Glutamatergic neuron (in vitro differentiated cells): ENCODE measurements around the gene TNIP1. TPM values are rescaled to one million over a fixed set of nuclear protein-coding genes. Genes with fewer than 3 reads are reported as not detected.

Experiments used
- DNase-seq: peaks from one replicate; pipeline ENCODE4 v3.0.0; 2022
- H3K27ac Mint-ChIP-seq: one replicate; pipeline ENCODE4 v1.8.0; 2020; ENCODE audit warnings: mild to moderate bottlenecking, mixed read lengths, inconsistent platforms; ENCODE audit not compliant: unreplicated experiment
- H3K27me3 Mint-ChIP-seq: one replicate; pipeline ENCODE4 v1.8.0; 2020; ENCODE audit warnings: mild to moderate bottlenecking, moderate library complexity, mixed read lengths, inconsistent platforms; ENCODE audit not compliant: unreplicated experiment
- H3K36me3 Mint-ChIP-seq: one replicate; pipeline ENCODE4 v1.8.0; 2020; ENCODE audit warnings: mild to moderate bottlenecking, mixed read lengths, inconsistent platforms; ENCODE audit not compliant: unreplicated experiment
- H3K4me1 Mint-ChIP-seq: one replicate; pipeline ENCODE4 v1.8.0; 2020; ENCODE audit warnings: mild to moderate bottlenecking, low read depth, mixed read lengths, inconsistent platforms; ENCODE audit not compliant: unreplicated experiment
- H3K4me3 Mint-ChIP-seq: one replicate; pipeline ENCODE4 v1.8.0; 2020; ENCODE audit warnings: mild to moderate bottlenecking, mixed read lengths, inconsistent platforms; ENCODE audit not compliant: unreplicated experiment
- H3K9me3 Mint-ChIP-seq: one replicate; pipeline ENCODE4 v1.8.0; 2020; ENCODE audit warnings: mild to moderate bottlenecking, moderate library complexity, mixed read lengths, inconsistent platforms; ENCODE audit not compliant: unreplicated experiment
- total RNA-seq: library from RNA; stranded (reverse); fragmentation: NEBNext Ultra II Directional; extraction: Animal tissue kit (Norgen Biotek cat#: 25700); gene quantifications from one replicate; pipeline ENCODE4 v1.2.1, GENCODE V29; 2021; ENCODE audit not compliant: unreplicated experiment
- TF ChIP-seq, protein P1 (sequence below): fragments of 200-600 bp; sonication (generic); IDR thresholded peaks from one replicate; pipeline ENCODE4 v1.5.0; 2021; ENCODE audit not compliant: partially characterized antibody, unreplicated experiment

TNIP1 gene
- total RNA-seq, 1 donor from 2014 or later: 34.1 TPM

DNA sequence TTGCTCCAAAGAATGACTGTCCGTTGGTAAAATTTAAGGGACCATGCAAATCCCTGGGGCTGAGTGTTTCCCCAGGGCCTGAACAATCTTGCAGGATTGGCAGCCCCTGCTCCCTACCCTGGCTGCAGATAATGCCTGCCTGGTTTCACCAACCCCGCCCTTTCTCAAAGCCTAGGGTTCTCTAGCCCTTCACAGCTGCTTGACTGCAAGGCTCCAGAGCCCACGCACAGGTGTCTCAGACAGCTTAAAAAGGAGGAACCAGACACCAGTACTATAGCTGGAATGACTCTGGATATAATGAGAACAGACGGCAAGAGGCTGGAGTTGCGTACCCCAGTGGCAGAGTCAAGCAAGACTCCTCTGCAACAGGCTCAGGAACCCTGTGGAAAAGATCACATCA, 25.2 kb upstream of the TNIP1 start:
- Mint-ChIP-seq H3K27me3 (peaks cover 10% of the 10 kb centered on the region), H3K4me3 (no peak overlapping the region), H3K36me3 (peaks cover 10% of the 10 kb centered on the region), H3K4me1 (no peaks in the 10 kb centered on the region), H3K9me3 (peaks cover 6% of the 10 kb centered on the region), H3K27ac (no peak overlapping the region)
- DNase-seq: no peak
- TF ChIP-seq, protein P1, sequence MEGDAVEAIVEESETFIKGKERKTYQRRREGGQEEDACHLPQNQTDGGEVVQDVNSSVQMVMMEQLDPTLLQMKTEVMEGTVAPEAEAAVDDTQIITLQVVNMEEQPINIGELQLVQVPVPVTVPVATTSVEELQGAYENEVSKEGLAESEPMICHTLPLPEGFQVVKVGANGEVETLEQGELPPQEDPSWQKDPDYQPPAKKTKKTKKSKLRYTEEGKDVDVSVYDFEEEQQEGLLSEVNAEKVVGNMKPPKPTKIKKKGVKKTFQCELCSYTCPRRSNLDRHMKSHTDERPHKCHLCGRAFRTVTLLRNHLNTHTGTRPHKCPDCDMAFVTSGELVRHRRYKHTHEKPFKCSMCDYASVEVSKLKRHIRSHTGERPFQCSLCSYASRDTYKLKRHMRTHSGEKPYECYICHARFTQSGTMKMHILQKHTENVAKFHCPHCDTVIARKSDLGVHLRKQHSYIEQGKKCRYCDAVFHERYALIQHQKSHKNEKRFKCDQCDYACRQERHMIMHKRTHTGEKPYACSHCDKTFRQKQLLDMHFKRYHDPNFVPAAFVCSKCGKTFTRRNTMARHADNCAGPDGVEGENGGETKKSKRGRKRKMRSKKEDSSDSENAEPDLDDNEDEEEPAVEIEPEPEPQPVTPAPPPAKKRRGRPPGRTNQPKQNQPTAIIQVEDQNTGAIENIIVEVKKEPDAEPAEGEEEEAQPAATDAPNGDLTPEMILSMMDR: no peak

DNA sequence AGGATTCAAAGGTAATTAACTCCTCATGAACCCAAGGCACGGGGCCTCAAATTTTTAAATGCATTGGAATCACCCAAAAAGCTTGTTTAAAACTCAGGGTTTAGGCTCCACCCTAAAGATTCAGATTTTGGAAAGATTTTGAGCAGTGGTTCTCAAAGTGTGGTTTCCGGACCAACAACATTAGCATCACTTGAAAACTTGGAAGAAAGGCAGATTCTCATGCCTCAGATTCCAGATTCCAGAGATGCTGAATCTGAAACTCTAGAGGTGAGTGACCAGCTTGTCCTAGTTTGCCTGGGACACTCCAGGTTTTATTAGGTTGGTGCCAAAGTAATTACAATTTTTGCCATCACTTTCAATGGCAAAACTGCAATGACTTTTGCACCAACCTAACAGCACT, 24.7 kb upstream of the TNIP1 start:
- TF ChIP-seq, protein P1: no peak
- DNase-seq: no peak
- H3K4me1 Mint-ChIP-seq: no peaks in the 10 kb centered on the region
- H3K36me3 Mint-ChIP-seq: peaks cover 10% of the 10 kb centered on the region
- H3K27ac Mint-ChIP-seq: no peak overlapping the region
- H3K9me3 Mint-ChIP-seq: peaks cover 6% of the 10 kb centered on the region
- peaks cover 10% of the 10 kb centered on the region for H3K27me3 Mint-ChIP-seq
- H3K4me3 Mint-ChIP-seq: no peak overlapping the region

DNA sequence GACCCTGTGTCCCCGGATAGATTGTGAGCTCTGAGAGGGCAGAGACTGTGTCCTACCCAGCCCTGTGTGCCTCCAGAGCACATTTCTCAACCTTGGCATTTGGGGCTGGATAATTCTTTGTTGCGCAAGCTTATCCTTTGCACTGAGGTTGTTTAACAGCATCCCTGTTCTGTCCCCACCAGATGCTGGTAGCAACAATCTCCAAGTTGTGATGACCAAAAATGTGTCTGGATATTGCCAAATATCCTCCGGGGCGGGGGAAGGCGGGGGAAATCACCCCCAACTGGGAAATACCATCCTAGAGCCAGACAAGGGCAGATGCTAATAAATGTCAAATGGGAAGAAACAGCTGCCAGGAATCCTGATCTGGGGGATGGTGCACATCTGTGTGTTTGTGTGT, 24.0 kb upstream of the TNIP1 start:
- Mint-ChIP-seq H3K4me1 (no peaks in the 10 kb centered on the region), H3K4me3 (no peak overlapping the region)

DNA sequence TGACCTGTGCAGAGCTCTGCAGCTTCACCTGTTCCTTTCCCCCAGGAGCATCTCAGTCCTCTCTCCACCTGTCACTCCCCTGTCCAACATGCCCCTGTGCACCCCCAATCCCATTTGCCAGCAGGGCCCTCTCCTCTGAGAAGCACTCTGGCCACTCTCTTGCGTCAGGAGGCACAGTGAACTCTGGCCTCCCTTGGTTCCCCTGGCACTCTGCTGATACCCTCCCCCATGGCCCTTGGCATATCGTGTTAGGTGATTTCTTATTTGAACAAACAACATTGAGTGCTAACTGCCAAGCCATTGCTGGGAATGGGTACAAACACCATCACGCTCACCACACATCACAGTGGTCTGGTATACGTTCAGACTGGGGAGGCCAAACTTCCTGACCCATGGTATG, 20.9 kb upstream of the TNIP1 start:
- no peak overlapping the region for H3K27ac Mint-ChIP-seq
- peaks cover 10% of the 10 kb centered on the region for H3K36me3 Mint-ChIP-seq
- peaks cover 11% of the 10 kb centered on the region for H3K9me3 Mint-ChIP-seq

More for the DNA sequence above, 24.0 kb upstream of the TNIP1 start:
- Mint-ChIP-seq H3K9me3 (peaks cover 5% of the 10 kb centered on the region), H3K27ac (no peak overlapping the region), H3K27me3 (peaks cover 10% of the 10 kb centered on the region), H3K36me3 (peaks cover 10% of the 10 kb centered on the region)
- TF ChIP-seq, protein P1: no peak
- no peak for DNase-seq

DNA sequence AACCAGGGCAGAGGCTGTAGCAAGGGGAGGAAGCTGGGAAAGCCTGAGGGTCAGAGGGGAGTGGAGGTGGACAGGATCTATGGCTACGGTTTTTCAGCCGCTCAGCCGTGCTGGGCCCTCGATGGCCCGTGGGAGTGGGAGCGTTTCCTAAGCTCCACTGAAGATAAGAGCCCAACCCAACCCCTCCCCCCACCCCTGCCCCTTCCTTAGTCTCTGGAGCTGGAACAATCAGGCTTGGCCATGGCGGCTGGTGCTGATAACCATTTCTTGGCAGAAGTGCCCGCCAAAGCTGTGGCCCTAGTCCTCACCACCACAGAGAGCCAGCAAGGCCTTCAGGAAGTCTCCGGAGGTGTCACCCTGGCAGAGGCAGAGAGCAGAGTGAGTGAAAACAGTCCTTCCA, 20.3 kb upstream of the TNIP1 start:
- Mint-ChIP-seq H3K4me3 (no peak overlapping the region), H3K27ac (no peak overlapping the region), H3K36me3 (peaks cover 10% of the 10 kb centered on the region), H3K9me3 (peaks cover 8% of the 10 kb centered on the region), H3K27me3 (peaks cover 6% of the 10 kb centered on the region), H3K4me1 (peaks cover 5% of the 10 kb centered on the region)
- DNase-seq: no peak
- TF ChIP-seq, protein P1: no peak

More for the DNA sequence above, 20.9 kb upstream of the TNIP1 start:
- TF ChIP-seq, protein P1: no peak
- DNase-seq: no peak
- Mint-ChIP-seq H3K4me1 (peaks cover under 1% of the 10 kb centered on the region), H3K4me3 (no peak overlapping the region), H3K27me3 (peaks cover 4% of the 10 kb centered on the region)
